OCI-LY1 (cell line): ENCODE data around the gene CD27.

Source experiments
- EZH2 ChIP-seq: fragments of 200-600 bp; sonication (generic), shearing (Covaris generic); IDR thresholded peaks from 2 replicates; pipeline ENCODE4 v1.8.0; 2017; ENCODE audit warnings: borderline replicate concordance, mixed run types, mild to moderate bottlenecking, antibody characterized with exemption, low read length, moderate library complexity, mixed read lengths
- TF ChIP-seq, protein P1 (sequence below): fragments of 200-600 bp; sonication (generic), shearing (Covaris generic); IDR thresholded peaks from 2 replicates; pipeline ENCODE4 v1.5.1; 2017; ENCODE audit warnings: mild to moderate bottlenecking, antibody characterized with exemption, low read length, moderate library complexity, mixed read lengths

DNA sequence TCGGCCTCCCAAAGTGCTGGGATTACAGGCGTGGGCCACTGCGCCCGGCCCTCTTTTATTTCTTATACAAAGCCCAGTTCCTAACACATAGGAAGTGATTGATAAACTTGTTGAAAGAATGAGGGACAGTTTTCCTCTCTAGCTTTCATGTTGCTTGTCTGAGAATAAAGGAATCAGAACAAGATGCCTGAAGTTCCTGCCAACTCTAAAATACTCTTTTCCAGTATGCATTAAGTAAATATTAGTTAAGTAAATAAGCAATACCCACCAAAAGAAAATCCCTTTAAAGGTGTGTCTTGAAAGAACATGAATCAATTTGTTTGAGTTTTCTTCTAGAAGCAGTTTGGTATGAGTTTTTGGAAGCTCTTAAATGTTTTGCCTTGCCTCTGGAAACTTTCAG lies 24.4 kb upstream of the CD27 start:
- no peak for TF ChIP-seq EZH2
- TF ChIP-seq, protein P1, sequence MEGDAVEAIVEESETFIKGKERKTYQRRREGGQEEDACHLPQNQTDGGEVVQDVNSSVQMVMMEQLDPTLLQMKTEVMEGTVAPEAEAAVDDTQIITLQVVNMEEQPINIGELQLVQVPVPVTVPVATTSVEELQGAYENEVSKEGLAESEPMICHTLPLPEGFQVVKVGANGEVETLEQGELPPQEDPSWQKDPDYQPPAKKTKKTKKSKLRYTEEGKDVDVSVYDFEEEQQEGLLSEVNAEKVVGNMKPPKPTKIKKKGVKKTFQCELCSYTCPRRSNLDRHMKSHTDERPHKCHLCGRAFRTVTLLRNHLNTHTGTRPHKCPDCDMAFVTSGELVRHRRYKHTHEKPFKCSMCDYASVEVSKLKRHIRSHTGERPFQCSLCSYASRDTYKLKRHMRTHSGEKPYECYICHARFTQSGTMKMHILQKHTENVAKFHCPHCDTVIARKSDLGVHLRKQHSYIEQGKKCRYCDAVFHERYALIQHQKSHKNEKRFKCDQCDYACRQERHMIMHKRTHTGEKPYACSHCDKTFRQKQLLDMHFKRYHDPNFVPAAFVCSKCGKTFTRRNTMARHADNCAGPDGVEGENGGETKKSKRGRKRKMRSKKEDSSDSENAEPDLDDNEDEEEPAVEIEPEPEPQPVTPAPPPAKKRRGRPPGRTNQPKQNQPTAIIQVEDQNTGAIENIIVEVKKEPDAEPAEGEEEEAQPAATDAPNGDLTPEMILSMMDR = no peak
